Hindlimb muscle (tissue), 1 donor: ENCODE data around the gene OR13C8. TPM values are rescaled to one million over a fixed set of nuclear protein-coding genes. Genes with fewer than 3 reads are reported as not detected.

Experiments
- DNase-seq: peaks from one replicate; pipeline ENCODE4 v3.0.0-alpha.2; 2013
- polyA plus RNA-seq: library from polyadenylated mRNA; unstranded; fragments of 120-200 nt; gene quantifications from one replicate; pipeline ENCODE4 v1.2.1, GENCODE V29; 2013; ENCODE audit not compliant: insufficient read length

Gene OR13C8
- polyA plus RNA-seq, 1 donor = not detected

- DNase-seq = no peak
Measured at GRCh38 chr9:104617418-104617817, 48.5 kb downstream of the OR13C8 start.

- DNase-seq = no peak
Measured at GRCh38 chr9:104618104-104618503, 49.1 kb downstream of the OR13C8 start, which contains the start of gene OR13C9. Gene OR13C9, minus strand, starts transcription at chr9:104618204. Its CDS starts 0 bp downstream, at chr9:104618204.

Other genes with a start within 250 kb of the OR13C8 start
- gene OR13F1, start 64.9 kb upstream of the OR13C8 start, polyA plus RNA-seq = not detected
- gene OR13C4, start 42.0 kb upstream of the OR13C8 start, polyA plus RNA-seq = not detected
- gene OR13C3, start 32.3 kb upstream of the OR13C8 start, polyA plus RNA-seq = not detected
- not detected for gene OR13C5, start 30.2 kb downstream of the OR13C8 start, polyA plus RNA-seq
- gene OR13C2, start 36.5 kb downstream of the OR13C8 start, polyA plus RNA-seq = not detected
- not detected for gene OR13C9, start 49.0 kb downstream of the OR13C8 start, polyA plus RNA-seq
- gene OR13D1, start 125.3 kb downstream of the OR13C8 start, polyA plus RNA-seq = not detected
- 61.5 TPM for gene NIPSNAP3A, start 178.5 kb downstream of the OR13C8 start, polyA plus RNA-seq
- gene NIPSNAP3B, start 195.0 kb downstream of the OR13C8 start, polyA plus RNA-seq = 23.6 TPM